Parietal lobe (tissue), 2 donors: ENCODE results near the gene TMEM184B. TPM values are rescaled to one million over a fixed set of nuclear protein-coding genes. Genes with fewer than 3 reads are reported as not detected.

ENCODE experiments used
- small RNA-seq: library from RNA; depleted of rRNA; stranded (forward); fragments of <200 nt; gene quantifications from one replicate; pipeline ENCODE3, GENCODE V24; 2014; ENCODE audit warnings: low replicate concordance
- total RNA-seq: library from RNA; depleted of rRNA; stranded (reverse); fragments of >200 nt; gene quantifications from one replicate; pipeline ENCODE4 v1.2.3, GENCODE V29; 2014

The TMEM184B gene
- 17.8 TPM for total RNA-seq

DNA sequence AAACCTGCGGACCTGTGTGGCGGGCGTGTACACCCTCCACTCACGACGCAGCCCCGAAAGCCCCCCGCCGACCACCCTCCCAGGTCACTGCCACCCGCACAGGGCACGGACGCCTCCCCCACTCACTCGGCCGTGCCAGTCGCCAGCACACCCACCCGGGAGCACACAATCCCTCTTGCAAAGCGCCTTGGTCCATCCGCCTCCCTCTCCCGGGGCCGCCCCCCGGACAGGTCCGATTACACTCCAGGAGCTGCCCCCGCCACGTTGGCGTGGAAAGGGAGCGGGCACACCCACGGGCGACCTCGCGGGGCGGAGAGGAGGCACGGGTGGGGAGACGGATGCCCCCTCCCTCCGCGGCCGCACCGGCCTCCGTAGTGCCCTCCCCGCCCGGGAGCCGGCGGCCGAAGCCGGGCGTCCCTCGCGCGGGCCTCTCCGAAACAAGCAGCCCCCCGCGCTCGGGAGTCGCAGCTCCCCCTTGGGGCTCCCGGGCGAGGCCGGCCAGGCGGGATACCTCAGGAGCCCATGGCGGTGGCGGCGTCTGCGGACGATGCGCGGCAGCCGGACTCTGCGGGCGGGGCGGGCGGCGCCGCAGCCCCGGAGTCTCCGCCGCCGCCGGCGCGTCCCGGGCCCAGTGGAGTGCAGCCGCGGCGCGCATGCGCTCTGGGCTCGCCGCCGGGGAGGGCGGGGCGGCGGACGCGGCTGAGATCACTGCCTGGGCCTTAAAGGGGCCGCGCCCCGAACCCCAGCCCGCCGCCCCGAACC is at the start of gene TMEM184B:
Gene TMEM184B, minus strand, starts transcription at position 638 of the 762 bp plus-strand sequence. CDS start 25,049 bp downstream, outside the sequence.

DNA sequence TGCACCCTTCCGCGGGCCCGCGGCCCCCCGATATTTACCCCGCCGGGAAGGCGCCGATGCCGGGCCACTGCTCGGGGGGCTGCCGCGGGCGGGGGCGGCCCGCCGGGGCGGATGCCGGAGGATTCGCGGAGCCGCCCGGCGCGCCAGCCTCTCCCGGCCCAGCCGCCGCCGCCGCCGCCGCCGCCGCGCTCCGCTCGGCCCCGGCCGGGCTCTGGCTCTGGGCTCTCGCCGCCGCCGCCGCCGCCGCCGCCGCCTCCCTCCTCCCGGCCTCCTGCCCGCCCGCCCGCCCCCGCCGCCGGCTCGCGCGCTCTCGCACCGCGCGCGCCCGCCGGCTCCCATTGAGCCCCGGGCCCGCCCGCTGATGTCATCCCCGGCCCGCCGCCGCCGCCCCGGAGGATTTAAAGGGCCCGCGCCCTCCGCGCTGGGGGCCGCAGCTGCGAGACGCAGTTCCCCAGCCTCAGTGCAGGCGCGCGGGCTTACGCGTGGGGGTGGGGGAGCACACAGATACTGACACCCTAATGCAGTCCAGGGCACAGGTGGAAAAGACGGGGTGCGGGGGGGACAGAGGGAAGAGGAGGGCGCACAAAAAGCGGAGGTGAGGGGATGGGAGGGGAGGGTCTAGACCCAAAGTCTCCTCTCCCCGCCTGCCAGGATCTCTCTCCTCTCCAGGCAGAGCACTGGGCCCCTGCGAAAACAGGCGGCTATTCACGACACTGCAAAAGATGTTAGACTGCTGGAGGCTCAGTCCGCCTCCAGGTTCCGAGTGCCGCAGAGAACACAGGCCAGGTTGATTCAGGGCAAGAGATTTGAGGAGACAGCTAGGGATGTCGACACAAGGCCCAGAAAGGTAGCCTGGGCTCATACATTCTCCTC is 44.5 kb upstream of the TMEM184B start, which contains the start of gene CSNK1E:
Gene CSNK1E, minus strand, starts transcription at position 312 of the 873 bp plus-strand sequence. CDS start 3,276 bp downstream, outside the sequence.

DNA sequence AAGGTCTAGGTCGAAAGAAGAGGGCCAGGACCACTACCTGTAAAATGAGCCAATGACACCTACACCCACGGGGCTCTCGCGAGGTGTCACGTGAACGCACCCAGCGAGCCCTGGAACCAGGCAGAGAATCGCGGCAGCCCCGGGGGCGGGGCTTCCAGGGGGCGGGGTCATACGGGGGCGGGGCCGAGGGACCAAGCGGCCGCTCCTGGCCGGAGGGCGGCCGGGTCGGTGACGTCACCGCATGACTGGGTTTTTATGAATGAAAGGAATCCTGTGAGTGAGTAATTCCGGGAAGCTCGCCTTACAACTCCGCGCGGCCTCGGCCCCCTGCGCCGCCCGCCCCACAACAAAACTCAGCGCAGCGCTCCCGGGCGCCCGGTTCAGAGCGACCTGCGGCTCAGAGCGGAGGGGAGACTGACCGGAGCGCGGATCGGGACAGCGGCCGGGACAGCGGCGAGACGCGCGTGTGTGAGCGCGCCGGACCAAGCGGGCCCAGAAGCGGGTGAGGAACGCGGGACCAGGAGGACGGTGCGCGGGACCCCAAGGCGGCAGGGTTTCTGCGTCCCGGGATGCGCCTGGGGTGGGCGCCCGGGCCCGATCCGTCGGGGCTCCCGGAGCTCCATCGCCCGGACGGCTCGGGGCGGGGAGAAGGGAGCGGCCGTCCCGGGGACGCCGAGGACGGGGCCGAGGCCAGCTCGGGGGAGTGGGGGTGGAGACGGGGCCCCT is 70.9 kb downstream of the TMEM184B start, which contains the start of gene MAFF:
Gene MAFF, plus strand, starts transcription at position 284 of the 726 bp plus-strand sequence. CDS start 11,860 bp downstream, outside the sequence.

DNA sequence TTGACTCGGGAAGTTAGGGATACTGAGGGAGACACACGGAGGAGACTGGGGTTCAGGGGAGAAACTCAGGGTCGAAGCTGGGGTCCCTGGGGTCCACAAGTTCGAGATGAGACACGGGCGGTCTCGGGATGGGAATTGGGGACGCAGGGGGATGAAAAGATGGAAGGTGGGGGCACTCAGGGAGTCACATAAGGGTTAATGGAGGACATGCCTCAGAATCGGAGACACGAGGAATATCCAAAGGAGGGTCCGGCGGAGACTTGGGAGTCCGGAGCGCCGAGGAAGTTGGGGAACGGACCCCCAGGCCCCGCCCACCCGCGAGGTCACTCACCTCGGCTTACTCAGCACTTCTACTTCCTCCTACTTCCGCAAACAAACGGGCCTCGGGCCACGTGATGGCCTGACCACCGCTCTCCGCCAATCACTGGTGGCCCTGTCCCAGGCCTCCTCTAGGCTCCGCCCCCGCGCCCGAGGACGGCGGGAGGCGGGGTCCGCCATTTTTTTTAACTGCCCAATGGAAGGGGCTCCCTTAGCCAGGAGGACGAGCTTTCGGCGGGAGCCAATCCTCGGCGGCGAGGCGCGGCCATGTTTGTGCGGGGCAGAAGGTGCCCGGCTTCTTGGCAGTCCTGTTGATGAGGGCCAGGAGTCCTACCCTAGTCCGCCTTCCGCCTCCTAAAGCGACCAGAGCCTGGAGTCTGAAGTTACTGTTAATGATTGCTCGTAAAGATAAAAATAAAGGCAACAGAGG is 91.2 kb downstream of the TMEM184B start, which contains the start of gene PLA2G6:
Gene PLA2G6, minus strand, starts transcription at position 378 of the 748 bp plus-strand sequence. CDS start 12,404 bp downstream, outside the sequence.

Small RNAs within 50 kb of the gene (small RNA-seq; reads per million reads assigned to genes)
- gene RF00017 (not detected), gene RN7SL704P (not detected)

Other genes starting within 250 kb of the TMEM184B start
- gene PICK1, start 215.6 kb downstream of the TMEM184B start, total RNA-seq, result 34.4 TPM
- gene SLC16A8, start 188.8 kb downstream of the TMEM184B start, total RNA-seq, result 1.3 TPM
- 0.31 TPM for gene BAIAP2L2, start 162.3 kb downstream of the TMEM184B start, total RNA-seq
- 43.5 TPM for gene PLA2G6, start 91.2 kb downstream of the TMEM184B start, total RNA-seq
- 3.4 TPM for gene MAFF, start 71.0 kb downstream of the TMEM184B start, total RNA-seq
- 337 TPM for gene CSNK1E, start 44.4 kb upstream of the TMEM184B start, total RNA-seq
- 7.8 TPM for gene KCNJ4, start 182.2 kb upstream of the TMEM184B start, total RNA-seq
- 0.31 TPM for gene KDELR3, start 195.1 kb upstream of the TMEM184B start, total RNA-seq
- gene DDX17, start 233.3 kb upstream of the TMEM184B start, total RNA-seq, result 802 TPM